ENCODE data around the gene B4GALNT1.
"Not testable (repeated sequence)": the region's sequence is repeated elsewhere in the genome, so short reads cannot be mapped to it uniquely, and the experiment has no call there.

B4GALNT1 gene

DNA sequence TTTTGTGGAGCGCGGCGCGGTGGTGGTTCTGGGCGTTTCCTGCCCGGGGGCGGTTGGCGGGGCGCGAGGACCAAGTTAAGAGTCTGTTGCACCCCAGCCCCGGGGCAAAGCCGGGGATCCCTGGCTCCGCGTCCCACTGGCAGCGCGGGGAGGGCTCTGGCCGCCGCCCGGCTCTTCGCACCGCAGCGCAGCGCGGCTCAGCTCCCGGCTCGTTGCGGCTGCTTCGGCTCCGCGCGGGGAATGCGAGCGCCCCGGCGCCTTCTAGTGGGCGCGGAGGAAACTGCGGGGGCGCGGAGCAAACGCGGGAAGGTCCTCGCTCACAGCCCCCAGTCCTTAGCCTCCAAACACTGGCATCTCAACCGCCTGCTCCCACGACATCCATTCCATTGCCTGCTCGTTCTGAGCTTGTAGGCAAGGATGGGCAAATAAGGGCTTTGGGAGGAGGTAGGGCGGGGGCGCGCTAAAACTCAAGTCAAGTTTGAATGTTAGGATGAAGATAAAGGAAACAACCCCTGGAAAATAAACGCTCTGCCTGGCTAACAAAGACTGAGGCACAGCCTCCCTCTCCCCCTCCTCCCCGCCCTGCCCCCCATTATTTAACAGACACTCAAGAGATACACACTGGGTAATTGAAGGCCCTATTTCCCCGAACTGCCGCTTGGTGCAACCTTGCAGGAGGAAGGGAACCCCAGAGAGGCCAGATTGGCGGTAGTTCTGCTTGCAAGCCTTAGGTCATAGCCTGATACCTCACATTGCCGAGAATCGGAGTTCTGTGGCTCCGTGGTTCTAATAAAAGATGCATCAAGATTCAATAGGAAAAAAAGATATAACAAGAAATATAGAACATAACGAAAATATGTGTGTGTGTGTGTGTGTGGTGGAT is at the start of gene B4GALNT1:
Gene B4GALNT1, minus strand, starts transcription at position 244 of the 883 bp plus-strand sequence. CDS start 1,069 bp downstream, outside the sequence.
- DNase-seq: peak; percentile 35 to 90

DNA sequence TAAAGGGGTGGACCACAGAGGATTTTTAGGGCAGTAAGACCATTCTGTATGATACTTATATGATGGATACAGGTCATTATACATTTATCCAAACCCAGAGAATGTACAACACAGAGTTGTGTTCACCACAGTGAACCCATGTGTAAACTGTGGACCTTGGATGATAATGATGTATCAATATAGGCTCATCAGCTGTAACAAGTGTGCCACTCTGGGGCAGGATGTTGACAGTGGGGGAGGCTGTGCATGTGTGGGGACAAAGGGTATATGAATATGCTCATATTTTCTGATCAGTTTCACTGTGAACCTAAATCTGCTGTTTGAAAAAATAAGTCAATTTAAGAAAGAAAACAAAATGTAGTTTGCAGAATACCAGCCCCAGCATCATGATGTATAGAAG is 46.7 kb upstream of the B4GALNT1 start:
- no peak for DNase-seq

DNA sequence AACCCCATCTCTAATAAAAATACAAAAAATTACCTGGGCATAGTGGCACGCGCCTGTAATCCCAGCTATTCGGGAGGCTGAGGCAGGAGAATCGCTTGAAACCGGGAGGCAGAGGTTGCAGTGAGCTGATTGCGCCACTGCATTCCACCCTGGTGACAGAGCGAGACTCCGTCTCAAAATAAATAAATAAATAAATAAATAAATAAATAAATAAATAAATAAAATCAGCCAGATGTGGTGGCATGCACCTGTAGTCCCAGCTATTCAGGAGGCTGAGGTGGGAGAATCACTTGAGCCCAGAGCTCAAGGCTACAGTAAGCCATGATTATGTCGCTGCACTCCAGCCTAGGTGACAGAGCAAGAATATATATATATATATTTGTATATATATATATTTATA is 44.9 kb upstream of the B4GALNT1 start:
- not testable (repeated sequence) for DNase-seq

DNA sequence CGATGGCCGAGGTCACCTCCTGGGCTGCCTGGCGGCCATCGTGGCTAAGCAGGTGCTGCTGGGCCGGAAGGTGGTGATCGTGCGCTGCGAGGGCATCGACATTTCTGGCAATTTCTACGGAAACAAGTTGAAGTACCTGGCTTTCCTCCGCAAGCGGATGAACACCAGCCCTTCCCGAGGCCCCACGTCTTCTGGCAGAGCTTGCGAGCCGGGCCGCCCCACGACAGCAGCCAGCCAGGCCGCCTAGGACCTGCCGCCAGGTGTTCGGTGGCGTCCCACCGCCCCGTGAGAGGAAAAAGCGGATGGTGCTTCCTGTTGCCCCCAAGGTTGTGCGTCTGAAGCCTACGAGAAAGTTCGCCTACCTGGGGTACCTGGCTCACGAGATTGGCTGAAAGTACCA is 41.7 kb upstream of the B4GALNT1 start:
- no peak for DNase-seq

DNA sequence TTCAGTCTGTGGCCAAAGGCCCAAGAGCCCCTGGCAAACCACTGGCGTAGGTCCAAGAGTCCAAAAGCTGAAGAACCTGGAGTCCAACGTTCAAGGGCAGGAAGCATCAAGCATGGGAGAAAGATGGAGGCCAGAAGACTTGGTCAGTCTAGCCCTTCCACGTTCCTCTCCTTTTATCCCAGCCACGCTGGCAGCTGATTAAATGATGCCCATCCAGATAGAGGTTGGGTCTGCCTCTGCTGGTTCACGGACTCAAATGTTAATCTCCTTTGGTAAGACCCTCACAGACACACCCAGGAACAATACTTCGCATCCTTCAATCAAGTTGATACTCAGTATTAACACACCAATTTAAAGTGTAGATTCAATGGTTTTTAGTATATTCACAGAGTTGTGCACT is 39.8 kb upstream of the B4GALNT1 start:
- DNase-seq: no peak

DNA sequence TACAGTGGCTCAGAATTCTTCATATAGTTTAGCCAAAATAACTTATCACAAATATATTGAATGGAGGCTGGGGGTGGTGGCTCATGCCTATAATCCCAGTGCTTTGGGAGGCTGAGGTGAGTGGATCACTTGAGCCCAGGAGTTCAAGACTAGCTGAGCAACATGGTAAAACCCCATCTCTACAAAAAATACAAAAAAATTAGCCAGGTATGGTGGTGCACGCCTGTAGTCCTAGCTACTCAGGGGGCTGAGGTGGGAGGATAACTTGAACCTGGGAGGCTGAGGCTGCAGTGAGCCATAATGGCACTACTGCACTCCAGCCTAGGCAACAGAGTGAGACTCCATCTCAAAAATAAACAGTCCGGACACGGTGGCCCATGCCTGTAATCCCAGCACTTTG is 38.8 kb upstream of the B4GALNT1 start:
- not testable (repeated sequence) for DNase-seq

DNA sequence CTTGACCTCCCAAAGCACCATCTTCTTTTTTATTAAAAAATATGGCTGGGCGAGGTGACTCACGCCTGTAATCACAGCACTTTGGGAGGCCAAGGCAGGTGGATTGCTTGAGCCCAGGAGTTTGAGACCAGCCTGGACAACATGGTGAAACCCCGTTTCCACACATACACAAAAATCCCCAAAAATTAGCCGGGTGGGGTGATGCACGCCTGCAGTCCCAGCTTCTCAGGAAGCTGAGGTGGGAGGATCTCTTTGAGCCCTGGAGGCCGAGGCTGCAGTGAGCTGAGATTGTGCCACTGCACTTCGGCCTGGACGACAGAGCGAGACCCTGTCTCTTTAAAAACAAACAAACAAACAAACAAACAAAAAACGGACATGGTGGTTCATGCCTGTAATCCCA is 36.7 kb upstream of the B4GALNT1 start:
- not testable (repeated sequence) for DNase-seq

DNA sequence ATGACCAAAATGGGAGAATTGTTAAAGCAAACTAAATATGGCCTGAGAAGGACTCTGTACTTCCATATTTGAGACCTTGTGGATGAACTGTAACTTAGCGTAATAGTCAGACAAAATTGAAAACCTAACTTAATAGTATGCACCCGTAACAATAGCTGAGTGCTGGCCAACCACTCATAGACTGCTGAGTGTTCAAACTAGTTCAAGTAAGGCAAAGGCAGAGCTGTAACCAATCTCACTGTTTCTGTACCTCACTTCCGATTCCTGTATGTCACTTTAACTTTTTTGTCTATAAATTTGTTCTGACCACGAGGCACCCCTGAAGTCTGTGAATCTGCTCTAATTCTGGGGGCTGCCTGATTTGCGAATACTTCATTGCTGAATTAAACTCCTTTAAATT is 33.9 kb upstream of the B4GALNT1 start:
- no peak for DNase-seq

DNA sequence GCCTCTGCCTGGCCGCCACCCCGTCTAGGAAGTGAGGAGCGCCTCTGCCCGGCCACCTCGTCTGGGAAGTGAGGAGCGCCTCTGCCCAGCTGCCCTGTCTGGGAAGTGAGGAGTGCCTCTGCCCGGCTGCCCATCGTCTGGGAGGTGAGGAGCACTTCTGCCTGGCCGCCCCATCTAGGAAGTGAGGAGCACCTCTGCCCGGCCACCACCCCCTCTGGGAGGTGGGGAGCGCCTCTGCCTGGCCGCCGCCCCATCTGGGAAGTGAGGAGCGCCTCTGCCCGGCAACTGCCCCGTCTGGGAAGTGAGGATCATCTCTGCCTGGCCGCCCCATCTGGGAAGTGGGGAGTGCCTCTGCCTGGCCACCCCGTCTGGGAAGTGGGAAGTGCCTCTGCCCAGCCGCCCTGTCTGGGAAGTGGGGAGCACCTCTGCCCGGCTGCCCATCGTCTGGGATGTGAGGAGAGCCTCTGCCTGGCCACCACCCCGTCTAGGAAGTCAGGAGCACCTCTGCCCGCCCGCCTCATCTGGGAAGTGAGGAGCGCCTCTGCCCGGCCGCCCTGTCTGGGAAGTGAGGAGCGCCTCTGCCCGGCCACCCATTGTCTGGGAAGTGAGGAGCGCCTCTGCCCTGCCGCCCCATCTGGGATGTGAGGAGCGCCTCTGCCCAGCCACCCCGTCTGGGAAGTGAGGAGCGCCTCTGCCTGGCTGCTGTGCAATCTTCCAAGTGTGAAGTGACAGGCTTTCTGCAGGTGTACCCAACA is 32.2 kb upstream of the B4GALNT1 start:
- DNase-seq: not testable (repeated sequence)

DNA sequence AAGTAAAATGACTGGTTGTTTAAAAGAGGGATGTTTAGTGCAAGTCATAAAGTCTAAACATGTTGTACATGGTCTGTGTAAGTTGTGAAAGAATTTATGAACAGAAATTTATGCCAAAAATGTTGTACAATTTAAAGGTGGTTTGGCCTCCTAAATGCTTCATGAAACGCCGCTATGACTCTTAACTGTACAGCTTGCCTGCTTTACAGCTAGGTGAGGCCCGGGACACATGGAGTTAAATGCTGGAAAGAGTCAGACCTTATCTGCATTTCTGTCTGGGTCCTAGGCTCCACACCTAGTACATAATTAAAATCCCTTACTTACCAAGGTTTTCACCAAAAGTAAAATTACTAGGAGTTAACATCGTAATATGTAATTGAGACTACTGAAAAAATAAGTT is 28.4 kb upstream of the B4GALNT1 start:
- no peak for DNase-seq

DNA sequence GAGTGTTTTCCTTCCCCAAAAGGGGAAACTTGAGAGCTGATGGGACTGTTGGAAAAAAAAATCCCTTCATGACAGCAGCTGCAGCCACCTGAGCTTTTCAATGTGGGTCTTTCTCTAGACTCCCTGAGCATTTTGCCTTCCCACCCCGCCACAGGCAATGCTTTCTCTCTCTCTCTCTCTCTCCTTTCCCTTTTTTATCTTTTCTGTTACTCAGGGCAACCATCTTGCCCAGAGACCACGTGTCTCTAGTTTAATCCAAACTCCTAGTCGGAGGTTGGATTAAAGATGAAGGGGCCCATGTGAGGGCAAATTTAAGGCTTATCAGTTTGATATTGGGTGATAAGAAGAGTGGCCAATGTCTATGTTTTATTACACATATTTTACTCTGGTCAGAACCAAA is 25.9 kb upstream of the B4GALNT1 start:
- no peak for DNase-seq

DNA sequence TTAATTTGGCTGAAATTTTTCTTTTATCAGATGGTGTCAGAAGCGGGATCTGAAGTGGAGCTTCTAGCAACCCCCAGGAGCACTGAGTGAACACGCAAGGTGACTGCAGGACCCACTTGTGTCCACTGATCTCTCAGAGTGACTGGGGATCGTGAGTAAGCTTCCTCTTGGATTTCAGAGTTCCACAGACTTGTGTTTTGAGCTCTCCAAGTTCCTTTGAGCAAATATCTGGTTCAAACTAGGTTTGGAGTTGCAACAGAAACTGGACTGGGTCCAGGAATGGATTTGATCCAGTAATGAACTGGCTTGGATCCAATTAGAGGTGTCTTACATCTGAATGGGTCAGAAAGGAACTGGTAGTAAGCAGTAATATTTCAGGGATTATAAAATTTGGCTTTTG is 24.7 kb upstream of the B4GALNT1 start:
- no peak for DNase-seq

DNA sequence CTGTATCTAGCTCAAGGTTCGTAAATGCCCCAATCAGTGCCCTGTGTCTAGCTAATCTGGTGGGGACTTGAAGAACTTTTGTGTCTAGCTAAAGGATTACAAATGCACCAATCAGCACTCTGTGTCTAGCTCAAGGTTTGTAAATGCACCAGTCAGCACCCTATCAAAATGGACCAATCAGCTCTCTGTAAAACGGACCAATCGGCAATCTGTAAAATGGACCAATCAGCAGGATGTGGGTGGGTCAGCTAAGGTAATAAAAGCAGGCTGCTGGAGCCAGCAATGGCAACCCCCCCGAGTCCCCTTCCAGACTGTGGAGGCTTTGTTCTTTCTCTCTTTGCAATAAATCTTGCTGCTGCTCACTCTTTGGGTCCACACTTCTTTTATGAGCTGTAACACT is 23.4 kb upstream of the B4GALNT1 start:
- DNase-seq: not testable (repeated sequence)

DNA sequence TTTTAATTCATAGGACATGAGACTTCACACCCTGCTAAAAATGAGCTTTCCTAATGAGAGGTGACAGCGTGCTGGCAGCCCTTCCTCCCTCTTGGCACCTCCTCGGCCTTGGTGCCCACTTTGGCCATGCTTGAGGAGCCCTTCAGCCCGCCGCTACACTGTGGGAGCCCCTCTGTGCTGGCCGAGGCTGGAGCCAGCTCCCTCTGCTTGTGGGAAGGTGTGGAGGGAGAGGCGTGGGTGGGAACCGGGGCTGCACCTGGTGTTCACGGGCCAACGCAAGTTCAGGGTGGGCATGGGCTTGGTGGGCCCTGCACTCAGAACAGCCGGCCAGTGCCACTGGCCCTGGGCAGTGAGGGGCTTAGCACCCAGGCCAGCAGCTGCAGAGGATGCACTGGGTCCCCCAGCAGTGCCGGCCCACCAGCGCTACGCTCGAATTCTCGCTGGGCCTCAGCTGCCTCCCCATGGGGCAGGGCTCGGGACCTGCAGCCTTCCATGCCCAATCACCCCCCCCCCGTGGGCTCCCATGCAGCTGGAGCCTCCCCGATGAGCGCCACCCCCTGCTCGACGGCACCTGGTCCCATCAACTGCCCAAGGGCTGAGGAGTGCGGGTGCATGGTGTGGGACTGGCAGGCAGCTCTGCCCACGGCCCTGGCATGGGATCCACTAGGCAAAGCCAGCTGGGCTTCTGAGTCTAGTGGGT is 22.7 kb upstream of the B4GALNT1 start:
- no peak for DNase-seq

DNA sequence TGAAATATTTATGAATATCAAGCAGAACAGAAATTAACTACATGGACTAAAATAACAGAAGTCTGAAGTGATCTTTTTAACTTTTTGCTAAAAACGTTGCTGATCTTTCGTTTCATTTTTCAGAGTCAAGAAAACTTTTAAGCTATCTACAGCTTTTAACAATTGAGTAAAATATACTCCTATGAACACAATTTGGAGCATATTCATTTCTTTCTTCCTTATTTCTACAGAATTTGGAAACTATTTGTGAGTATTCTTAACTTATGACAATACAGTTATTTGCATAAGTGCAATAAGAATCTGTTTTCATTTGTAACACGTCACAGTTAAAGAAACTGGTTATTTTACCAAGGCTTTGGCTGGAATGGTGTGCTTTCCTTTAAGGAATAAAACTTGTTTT is 21.0 kb upstream of the B4GALNT1 start:
- DNase-seq: no peak

DNA sequence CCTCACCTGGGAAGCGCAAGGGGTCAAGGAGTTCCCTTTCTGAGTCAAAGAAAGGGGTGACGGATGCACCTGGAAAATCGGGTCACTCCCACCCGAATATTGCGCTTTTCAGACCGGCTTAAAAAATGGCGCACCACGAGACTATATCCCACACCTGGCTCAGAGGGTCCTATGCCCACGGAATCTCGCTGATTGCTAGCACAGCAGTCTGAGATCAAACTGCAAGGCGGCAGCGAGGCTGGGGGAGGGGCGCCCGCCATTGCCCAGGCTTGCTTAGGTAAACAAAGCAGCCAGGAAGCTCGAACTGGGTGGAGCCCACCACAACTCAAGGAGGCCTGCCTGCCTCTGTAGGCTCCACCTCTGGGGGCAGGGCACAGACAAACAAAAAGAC is 13.7 kb upstream of the B4GALNT1 start:
- not testable (repeated sequence) for DNase-seq

DNA sequence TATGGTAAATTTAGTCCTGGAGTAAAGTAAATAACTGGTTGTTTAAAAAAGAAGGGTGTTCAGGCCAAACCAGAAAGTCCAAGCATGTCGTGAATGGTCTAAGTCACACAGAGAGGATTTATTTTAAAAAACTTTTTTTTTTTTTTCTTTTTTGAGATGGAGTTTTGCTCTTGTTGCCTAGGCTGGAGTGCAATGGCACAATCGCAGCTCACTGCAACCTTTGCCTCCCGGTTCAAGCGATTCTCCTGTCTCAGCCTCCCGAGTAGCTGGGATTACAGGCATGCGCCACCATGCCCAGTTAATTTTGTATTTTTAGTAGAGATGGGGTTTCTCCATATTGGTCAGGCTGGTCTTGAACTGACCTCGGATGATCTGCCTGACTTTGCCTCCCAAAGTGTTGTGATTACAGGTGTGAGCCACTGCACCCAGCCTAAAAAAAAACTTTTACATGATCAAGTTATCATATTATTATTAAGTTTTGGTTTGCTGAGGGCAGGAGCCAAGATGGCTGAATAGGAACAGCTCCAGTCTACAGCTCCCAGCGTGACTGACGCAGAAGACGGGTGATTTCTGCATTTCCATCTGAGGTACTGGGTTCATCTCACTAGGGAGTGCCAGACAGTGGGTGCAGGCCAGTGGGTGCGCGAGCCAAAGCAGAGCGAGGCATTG is 13.1 kb upstream of the B4GALNT1 start:
- not testable (repeated sequence) for DNase-seq

DNA sequence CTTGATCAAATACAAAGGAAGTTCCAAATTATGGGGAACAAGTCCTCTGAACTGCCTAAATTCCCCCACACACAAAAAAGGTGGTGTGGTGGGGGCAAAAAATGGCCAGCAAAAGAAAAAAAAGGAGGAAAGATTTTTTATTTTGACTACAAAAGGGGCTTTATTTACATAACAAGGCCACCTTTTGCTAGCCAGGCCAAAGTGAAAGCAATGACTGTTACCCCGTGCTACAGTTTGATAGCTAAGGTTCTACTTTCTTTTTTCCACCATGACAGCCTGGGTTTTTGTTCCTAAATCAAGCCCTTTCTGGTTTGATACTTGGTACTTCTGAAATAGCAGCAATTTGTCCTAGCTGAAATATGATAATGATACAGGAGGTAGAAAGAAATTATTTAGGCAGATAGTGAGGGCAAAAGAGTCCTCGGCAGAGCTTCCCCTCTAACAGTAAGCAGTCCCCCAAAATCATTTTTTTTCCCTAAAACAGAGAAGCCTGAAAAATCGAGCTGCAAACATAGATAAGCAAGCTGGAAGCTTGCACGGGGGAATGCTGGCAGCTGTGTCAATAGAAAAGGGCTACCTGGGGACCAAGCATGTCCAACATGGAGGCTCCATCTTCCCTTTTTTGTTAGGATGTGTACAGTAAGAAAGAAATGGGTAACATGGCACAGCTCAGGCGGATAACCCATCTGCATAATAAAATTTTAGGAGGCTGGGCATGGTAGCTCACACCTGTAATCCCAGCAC is 8.9 kb upstream of the B4GALNT1 start:
- DNase-seq: no peak

DNA sequence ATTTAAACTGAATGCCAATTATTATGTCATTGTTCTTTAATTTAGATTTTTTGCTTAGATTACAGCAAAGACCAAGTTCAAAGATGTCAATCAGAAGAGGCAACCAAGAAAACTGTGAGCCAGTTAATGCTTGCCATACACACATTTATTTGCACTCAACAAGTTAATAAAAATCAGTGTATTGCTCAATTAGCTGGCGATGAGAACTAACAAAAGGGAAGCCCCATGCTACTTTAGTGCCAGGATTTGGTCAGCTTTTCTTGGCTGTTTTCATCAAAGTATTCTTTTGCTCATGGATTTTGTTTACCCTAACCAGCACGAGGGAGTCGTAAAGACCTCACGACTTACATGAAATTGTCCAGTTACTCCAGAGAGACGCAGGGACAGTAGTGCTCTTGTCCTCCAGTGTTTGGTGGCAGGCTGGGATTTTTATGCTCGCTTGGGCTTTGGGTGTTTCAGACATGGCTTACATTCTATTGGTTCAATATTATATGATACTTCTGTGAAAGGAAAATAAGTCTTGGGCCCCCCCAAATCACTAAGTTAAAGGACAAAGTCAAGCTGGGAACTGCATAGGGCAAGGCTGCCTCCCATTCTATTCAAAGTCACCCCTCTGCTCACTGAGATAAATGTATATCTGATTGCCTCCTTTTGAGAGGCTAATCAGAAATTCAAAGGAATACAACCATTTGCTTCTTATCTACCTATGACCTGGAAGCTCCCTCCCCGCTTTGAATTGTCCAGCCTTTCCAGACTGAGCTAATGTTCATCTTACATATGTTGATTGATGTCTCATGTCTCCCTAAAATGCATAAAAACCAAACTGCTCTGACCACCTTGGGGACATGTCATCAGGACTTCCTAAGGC is 7.4 kb upstream of the B4GALNT1 start:
- DNase-seq: no peak

DNA sequence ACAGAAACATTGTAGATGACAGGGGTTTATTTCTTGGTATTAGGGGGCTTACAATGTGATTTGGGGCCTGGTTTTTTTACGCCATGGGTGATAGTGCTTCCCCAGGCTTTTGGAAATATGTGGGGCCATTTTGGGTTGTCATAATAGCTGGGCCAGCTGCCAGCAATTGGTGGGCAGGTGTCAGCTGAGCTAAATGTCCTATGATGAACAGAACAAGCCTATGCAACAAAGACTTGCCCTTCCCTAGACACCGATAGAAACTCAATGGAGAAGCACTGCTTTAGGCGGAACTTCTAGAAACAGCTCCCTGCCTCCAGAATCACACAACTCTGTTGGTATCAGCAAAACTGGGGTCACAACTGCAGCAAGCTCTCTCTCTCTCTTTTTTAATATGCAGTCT is 5.1 kb upstream of the B4GALNT1 start:
- no peak for DNase-seq

DNA sequence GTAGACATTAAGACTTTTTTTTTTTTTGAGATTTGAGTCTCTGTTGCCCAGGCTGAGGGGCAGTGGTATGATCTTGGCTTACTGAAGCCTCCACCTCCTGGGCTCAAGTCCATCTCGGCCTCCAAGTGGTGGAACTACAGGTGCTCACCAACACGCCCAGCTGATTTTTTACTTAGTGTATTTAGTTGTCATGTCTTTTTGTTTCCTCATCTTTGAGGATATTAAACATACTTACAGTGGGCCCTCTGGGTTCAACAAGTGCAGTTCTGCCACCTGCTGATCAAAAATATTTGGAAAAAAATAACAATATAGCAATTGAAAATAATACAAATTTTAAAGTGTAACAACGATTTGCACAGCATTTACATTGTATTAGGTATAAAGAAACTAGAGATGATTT is 4.4 kb upstream of the B4GALNT1 start:
- no peak for DNase-seq
